ENCODE data around the gene CREB3L1. TPM values are rescaled to one million over a fixed set of nuclear protein-coding genes. Genes with fewer than 3 reads are reported as not detected.

CREB3L1 gene, protein sequence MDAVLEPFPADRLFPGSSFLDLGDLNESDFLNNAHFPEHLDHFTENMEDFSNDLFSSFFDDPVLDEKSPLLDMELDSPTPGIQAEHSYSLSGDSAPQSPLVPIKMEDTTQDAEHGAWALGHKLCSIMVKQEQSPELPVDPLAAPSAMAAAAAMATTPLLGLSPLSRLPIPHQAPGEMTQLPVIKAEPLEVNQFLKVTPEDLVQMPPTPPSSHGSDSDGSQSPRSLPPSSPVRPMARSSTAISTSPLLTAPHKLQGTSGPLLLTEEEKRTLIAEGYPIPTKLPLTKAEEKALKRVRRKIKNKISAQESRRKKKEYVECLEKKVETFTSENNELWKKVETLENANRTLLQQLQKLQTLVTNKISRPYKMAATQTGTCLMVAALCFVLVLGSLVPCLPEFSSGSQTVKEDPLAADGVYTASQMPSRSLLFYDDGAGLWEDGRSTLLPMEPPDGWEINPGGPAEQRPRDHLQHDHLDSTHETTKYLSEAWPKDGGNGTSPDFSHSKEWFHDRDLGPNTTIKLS
- polyA plus RNA-seq (2013, experiment 1 of 4): 7.6 TPM
- 5.4 TPM for polyA plus RNA-seq (2013, experiment 2 of 4)
- 6.8 TPM for polyA plus RNA-seq (2013, experiment 3 of 4)
- 7.0 TPM for polyA plus RNA-seq (2013, experiment 4 of 4)

DNA sequence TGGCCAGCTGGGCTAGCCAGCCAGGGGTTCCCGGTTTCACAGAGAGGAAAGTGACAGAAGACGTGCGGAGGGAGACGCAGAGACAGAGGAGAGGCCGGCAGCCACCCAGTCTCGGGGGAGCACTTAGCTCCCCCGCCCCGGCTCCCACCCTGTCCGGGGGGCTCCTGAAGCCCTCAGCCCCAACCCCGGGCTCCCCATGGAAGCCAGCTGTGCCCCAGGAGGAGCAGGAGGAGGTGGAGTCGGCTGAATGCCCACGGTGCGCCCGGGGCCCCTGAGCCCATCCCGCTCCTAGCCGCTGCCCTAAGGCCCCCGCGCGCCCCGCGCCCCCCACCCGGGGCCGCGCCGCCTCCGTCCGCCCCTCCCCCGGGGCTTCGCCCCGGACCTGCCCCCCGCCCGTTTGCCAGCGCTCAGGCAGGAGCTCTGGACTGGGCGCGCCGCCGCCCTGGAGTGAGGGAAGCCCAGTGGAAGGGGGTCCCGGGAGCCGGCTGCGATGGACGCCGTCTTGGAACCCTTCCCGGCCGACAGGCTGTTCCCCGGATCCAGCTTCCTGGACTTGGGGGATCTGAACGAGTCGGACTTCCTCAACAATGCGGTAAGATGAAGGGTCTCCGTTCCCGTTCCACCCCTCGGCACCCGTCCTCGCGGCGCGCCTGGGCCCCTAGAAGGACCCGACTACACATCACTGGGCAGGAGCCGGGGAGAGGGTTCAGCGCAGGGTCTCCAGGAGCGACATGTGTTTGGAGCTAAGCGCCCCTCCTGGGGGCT is at the start of gene CREB3L1:
Gene CREB3L1 (plus strand): TSS at position 41 of the 765 bp plus-strand sequence. CDS start 450 bp downstream, at position 491.
- no peaks in the 10 kb centered on the region for H3K36me3 ChIP-seq (ENCODE audit: control insufficient read depth, insufficient read depth, low read length)
- peak within 1 kb of the TSS; percentile 44 for H3K4me3 ChIP-seq (ENCODE audit: insufficient read depth, low read depth, low read length)
- H3K9me3 ChIP-seq (ENCODE audit: control insufficient read depth, low read length): no peaks in the 10 kb centered on the region
- H3K4me1 ChIP-seq (ENCODE audit: control insufficient read depth, insufficient read depth, low read length): peaks cover 21% of the 10 kb centered on the region
- H3K27me3 ChIP-seq (ENCODE audit: control insufficient read depth, insufficient read depth, low read length, poor library complexity, severe bottlenecking): peaks cover 11% of the 10 kb centered on the region
- WGBS, 2 experiments: 0% methylated on average over 61 of the region's 61 CpGs
- no peak within 1 kb of the TSS for H3K27ac ChIP-seq (ENCODE audit: insufficient read depth, low read depth, low read length, poor library complexity, severe bottlenecking)

DNA sequence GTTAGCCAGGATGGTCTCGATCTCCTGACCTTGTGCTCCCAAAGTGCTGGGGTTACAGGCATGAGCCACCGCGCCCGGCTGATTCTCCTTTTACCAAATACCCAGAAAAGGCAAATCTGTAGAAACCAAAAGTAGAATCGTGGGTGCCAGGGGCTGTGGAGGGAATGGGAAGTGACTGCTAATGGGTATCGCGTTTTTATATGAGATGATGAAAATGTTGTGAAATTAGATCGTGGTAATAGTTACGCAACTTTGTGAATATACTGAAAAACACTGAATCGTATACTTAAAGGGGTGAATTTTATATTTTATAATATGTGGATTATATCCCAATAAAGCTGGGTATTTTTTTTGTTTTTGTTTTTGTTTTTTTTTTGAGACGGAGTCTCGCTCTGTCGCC is 48.2 kb upstream of the CREB3L1 start:
- Histone ChIP-seq H3K27ac (ENCODE audit: insufficient read depth, low read depth, low read length, poor library complexity, severe bottlenecking) (no peak overlapping the region), H3K4me1 (ENCODE audit: control insufficient read depth, insufficient read depth, low read length) (peaks cover 1% of the 10 kb centered on the region), H3K36me3 (ENCODE audit: control insufficient read depth, insufficient read depth, low read length) (no peaks in the 10 kb centered on the region), H3K27me3 (ENCODE audit: control insufficient read depth, insufficient read depth, low read length, poor library complexity, severe bottlenecking) (no peaks in the 10 kb centered on the region), H3K4me3 (ENCODE audit: insufficient read depth, low read depth, low read length) (no peak overlapping the region), H3K9me3 (ENCODE audit: control insufficient read depth, low read length) (no peaks in the 10 kb centered on the region)
- WGBS, 2 experiments: 94 to 95% methylated on average over 11 to 13 of the region's 13 CpGs

DNA sequence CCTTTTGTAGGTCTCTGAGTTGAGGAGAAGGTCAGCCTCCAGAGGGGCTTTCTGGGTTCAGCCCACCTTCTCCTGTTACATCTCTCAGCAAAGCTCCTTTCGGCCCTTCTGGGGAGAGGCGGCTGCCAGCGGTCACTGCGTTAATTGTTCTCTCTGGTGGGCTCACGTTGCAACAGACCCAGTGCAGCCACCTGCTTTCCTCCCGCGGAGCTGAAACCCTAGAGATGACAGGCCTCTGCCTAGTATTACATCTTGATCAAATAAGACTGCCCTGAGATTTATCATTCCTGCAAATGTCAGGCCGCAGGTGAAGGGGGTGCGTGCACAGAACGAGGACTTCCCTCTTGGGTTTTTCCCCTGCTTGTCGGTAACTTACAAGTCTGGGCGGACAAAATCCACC is 43.2 kb upstream of the CREB3L1 start:
- peaks cover 18% of the 10 kb centered on the region for H3K4me1 ChIP-seq (ENCODE audit: control insufficient read depth, insufficient read depth, low read length)
- WGBS, 2 experiments: 35 to 38% methylated on average over 12 of the region's 12 CpGs
- no peak overlapping the region for H3K4me3 ChIP-seq (ENCODE audit: insufficient read depth, low read depth, low read length)
- peak overlapping the region; percentile 19 for H3K27ac ChIP-seq (ENCODE audit: insufficient read depth, low read depth, low read length, poor library complexity, severe bottlenecking)
- no peaks in the 10 kb centered on the region for H3K36me3 ChIP-seq (ENCODE audit: control insufficient read depth, insufficient read depth, low read length)
- peaks cover 35% of the 10 kb centered on the region for H3K27me3 ChIP-seq (ENCODE audit: control insufficient read depth, insufficient read depth, low read length, poor library complexity, severe bottlenecking)
- no peaks in the 10 kb centered on the region for H3K9me3 ChIP-seq (ENCODE audit: control insufficient read depth, low read length)

DNA sequence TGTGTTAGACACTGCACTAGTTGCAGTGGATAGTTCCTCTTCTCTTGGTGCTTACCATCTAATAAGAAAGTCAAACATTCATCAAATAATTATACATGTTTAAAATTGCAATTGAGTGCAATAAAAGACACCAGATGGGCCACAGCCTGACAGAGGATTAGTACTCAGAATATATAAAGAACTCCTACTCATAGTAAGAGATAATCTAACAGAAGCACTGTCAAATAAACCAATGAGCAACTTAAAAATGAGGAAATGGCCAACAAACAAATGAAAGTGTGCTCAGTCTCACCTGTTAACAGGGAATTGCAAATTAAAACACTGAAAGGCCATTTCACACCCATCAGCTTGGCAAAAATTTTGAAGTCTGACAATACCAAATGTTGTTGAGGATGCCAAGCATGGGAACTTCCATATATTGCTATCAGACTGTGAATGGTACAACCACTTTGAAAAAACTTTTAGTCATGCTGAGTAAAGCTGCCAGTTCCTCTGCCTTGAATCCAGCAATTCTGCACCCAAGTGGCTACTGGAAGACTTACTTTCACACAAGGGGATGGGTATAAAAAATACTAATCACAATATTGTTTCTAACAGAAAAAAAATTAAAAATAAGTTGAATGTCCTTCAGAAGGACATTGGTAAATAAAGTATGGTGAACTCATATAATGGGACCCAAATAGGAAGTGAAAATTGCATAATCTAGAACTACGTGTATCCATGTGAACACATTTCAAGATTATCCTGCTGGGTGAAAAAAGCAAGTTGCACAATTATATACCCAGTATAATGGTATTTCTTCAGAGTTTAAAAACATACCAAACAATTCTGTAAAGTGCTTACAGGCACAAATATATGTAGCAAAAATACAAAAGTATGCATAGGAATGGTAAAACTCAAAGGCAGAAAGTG is 41.4 kb upstream of the CREB3L1 start:
- WGBS, 2 experiments: 100% methylated on average over 1 of the region's 1 CpG; no CpG with 5 or more reads in 1 of the 2 experiments
- Histone ChIP-seq H3K4me3 (ENCODE audit: insufficient read depth, low read depth, low read length) (no peak overlapping the region), H3K27ac (ENCODE audit: insufficient read depth, low read depth, low read length, poor library complexity, severe bottlenecking) (no peak overlapping the region), H3K9me3 (ENCODE audit: control insufficient read depth, low read length) (no peaks in the 10 kb centered on the region), H3K4me1 (ENCODE audit: control insufficient read depth, insufficient read depth, low read length) (peaks cover 22% of the 10 kb centered on the region), H3K36me3 (ENCODE audit: control insufficient read depth, insufficient read depth, low read length) (no peaks in the 10 kb centered on the region), H3K27me3 (ENCODE audit: control insufficient read depth, insufficient read depth, low read length, poor library complexity, severe bottlenecking) (peaks cover 35% of the 10 kb centered on the region)

DNA sequence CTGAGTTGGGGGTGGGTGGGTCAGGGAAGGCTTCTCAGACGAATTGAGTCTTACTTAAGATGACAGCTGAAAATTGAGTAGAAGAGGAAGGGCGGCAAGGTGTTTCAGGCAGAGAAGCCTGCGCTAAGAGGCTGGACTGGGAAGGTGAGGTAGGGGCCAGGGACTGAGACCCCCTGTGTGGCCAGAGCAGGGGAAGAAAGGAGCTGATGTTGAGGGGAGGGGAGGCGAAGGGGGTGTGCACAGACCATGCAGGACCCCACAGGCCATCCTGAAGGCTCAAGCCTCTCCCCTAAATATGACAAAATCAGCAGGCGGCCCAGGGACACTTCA is 40.6 kb upstream of the CREB3L1 start:
- WGBS, 2 experiments: 31 to 32% methylated on average over 5 of the region's 5 CpGs
- H3K27ac ChIP-seq (ENCODE audit: insufficient read depth, low read depth, low read length, poor library complexity, severe bottlenecking): no peak overlapping the region
- no peaks in the 10 kb centered on the region for H3K9me3 ChIP-seq (ENCODE audit: control insufficient read depth, low read length)
- H3K4me1 ChIP-seq (ENCODE audit: control insufficient read depth, insufficient read depth, low read length): peaks cover 22% of the 10 kb centered on the region
- no peaks in the 10 kb centered on the region for H3K36me3 ChIP-seq (ENCODE audit: control insufficient read depth, insufficient read depth, low read length)
- H3K27me3 ChIP-seq (ENCODE audit: control insufficient read depth, insufficient read depth, low read length, poor library complexity, severe bottlenecking): peaks cover 35% of the 10 kb centered on the region
- peak overlapping the region; percentile 33 for H3K4me3 ChIP-seq (ENCODE audit: insufficient read depth, low read depth, low read length)

DNA sequence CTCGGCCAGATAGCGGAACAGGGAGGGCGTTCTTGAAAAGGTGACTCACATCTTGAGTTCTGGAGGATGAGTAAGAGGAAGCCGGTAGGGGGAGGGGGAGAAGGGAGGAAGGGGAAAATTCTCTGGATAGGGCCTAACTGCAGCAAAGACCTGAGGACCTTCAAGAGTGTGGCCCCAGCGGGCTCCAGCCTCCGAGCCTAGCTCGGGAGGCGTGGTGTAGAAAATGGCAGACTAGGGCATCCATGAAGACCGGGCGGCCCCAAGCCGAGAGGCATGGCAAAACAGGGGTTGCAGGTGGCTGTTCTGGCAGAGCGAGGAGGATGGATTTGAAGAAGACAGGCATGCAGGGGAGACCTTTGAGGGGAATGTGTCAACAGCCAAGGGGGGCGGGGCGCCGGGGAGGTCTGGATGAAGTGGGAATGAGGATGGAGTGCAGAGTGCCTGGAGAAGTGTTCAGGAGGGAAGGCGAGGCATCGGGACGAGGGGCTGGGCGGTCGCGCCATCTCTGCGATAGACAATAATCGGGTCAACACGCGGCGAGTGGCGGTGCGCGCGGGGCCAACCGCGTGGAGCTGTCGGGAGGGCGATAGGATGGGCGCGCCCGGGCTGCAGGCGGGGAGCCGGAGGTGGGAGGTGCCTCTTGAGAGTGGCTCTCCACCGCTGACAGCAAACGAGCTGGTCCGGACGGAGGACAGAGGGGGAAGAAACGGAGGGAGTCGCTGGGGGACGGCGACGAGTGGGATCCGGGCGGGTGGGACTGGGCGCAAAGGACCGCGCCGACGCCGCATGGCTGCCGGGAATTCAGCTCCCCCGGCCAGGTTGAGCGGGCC is 40.0 kb upstream of the CREB3L1 start:
- Histone ChIP-seq H3K4me3 (ENCODE audit: insufficient read depth, low read depth, low read length) (peak overlapping the region; percentile 33), H3K36me3 (ENCODE audit: control insufficient read depth, insufficient read depth, low read length) (no peaks in the 10 kb centered on the region), H3K4me1 (ENCODE audit: control insufficient read depth, insufficient read depth, low read length) (peaks cover 22% of the 10 kb centered on the region), H3K27me3 (ENCODE audit: control insufficient read depth, insufficient read depth, low read length, poor library complexity, severe bottlenecking) (peaks cover 35% of the 10 kb centered on the region), H3K27ac (ENCODE audit: insufficient read depth, low read depth, low read length, poor library complexity, severe bottlenecking) (no peak overlapping the region), H3K9me3 (ENCODE audit: control insufficient read depth, low read length) (no peaks in the 10 kb centered on the region)
- WGBS, 2 experiments: 2% methylated on average over 59 of the region's 59 CpGs

DNA sequence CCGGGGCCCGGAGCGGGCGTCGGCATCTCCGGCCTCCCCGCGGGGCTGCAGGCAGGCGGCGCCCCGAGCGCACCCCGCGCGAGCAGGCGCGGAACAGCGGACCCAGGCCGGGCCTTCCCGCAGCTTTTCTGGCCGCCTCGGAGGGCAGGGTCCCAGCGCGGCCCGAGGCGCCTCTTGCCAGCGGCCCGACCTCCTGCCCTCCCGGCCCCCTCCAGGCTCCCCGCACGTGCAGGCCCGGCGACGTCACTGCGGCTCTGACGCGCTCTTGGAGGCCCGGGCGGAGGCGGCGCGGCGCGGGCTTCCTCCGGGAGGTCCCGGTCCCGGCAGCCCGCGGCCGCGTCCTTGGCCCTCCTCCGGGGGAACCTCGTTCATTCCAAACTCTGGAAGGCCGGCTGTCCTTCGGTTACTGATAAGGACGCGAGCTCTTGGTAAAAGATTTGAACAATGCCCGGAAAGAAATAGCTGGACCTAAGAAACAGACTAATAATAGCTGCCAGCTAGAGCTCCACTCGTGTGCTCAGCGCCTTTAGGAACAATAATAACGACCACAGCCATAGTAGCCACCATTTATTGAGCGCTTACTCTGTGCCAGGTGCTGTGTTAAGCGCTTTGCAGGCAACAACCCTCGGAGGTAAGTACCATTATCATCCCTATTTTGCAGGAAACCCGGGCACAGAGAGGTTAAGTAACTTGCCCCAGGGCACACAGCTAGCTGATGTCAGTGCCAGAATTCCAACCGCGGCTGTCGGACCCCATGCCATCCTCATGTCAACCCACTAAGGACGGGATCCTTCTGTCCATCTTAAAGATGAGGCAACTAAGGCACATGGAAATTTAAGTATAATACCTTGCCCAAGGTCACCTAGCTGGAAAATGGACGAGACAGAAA is 39.1 kb upstream of the CREB3L1 start:
- peaks cover 35% of the 10 kb centered on the region for H3K27me3 ChIP-seq (ENCODE audit: control insufficient read depth, insufficient read depth, low read length, poor library complexity, severe bottlenecking)
- 1 to 2% methylated on average over 70 of the region's 70 CpGs for WGBS, 2 experiments
- no peaks in the 10 kb centered on the region for H3K9me3 ChIP-seq (ENCODE audit: control insufficient read depth, low read length)
- no peaks in the 10 kb centered on the region for H3K36me3 ChIP-seq (ENCODE audit: control insufficient read depth, insufficient read depth, low read length)
- H3K4me3 ChIP-seq (ENCODE audit: insufficient read depth, low read depth, low read length): peak overlapping the region; percentile 33
- peaks cover 22% of the 10 kb centered on the region for H3K4me1 ChIP-seq (ENCODE audit: control insufficient read depth, insufficient read depth, low read length)
- no peak overlapping the region for H3K27ac ChIP-seq (ENCODE audit: insufficient read depth, low read depth, low read length, poor library complexity, severe bottlenecking)

DNA sequence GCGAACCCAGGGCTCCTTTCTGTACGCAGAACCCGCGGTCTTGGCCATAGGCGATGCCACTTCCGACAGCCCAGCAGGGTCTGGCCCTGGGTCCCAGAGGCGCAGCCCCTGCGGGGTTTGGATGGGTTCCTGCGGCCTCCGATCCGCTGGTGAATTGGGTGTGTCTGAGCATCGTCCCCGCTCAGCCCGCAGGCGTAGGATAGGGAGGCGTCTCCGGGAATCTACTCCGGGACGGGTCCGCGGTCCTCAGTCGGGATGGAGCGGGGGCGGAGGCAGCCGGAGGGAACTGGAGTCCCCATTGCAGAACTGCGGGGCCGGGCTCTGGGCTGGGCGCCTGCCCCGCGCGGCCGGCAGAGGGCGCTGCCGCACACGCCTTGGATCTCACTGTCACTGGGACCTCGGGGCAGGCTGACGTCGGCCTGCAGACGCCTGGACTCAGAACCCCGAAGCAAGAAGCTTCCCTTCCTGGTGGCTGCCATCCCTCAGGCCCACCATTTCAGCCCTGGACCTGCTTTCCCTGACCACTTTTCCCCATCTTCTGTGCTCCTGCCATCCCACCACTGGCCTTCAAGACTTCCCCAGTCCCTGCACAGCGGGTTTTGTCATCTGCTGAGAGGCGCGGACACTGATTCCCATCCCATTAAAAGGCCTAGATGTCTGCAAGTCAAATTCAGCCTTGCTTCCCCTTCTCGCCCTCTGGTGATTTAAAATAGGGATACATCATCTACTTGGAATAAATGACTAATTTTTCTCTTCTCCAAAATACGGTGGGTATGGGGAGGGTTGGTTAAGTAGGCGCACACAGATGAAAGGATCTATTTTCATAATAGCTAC is 38.3 kb upstream of the CREB3L1 start:
- 8 to 11% methylated on average over 45 to 46 of the region's 46 CpGs for WGBS, 2 experiments
- Histone ChIP-seq H3K9me3 (ENCODE audit: control insufficient read depth, low read length) (no peaks in the 10 kb centered on the region), H3K36me3 (ENCODE audit: control insufficient read depth, insufficient read depth, low read length) (no peaks in the 10 kb centered on the region), H3K27me3 (ENCODE audit: control insufficient read depth, insufficient read depth, low read length, poor library complexity, severe bottlenecking) (peaks cover 35% of the 10 kb centered on the region), H3K4me1 (ENCODE audit: control insufficient read depth, insufficient read depth, low read length) (peaks cover 25% of the 10 kb centered on the region), H3K4me3 (ENCODE audit: insufficient read depth, low read depth, low read length) (peak overlapping the region; percentile 33), H3K27ac (ENCODE audit: insufficient read depth, low read depth, low read length, poor library complexity, severe bottlenecking) (peak overlapping the region; percentile 61)
